Body of pancreas (tissue), 4 donors: ENCODE measurements around the gene HLA-DRA. TPM values are rescaled to one million over a fixed set of nuclear protein-coding genes. Genes with fewer than 3 reads are reported as not detected.

ENCODE experiments used
- ATAC-seq: fragments of 150-250 bp; one replicate; pipeline ENCODE4 v1.9.1; 2016
- DNase-seq, 4 donors: peaks; one replicate each; pipeline ENCODE4 v3.0.0-alpha.2; 2019
- H3K27ac ChIP-seq, 4 donors: fragments of 200-600 bp; sonication (generic); 1 replicate in 3 of 4; 2 replicates in 1 of 4; pipeline versions ENCODE4 v1.5.1 to v1.6.1; 2016 to 2019; ENCODE audit warnings: mild to moderate bottlenecking in 1 of 4, mixed read lengths in 1 of 4, moderate library complexity in 1 of 4
- H3K27me3 ChIP-seq, 2 donors: fragments of 200-600 bp; sonication (generic); one replicate each; pipeline ENCODE4 v1.6.0; 2016; ENCODE audit warnings: mild to moderate bottlenecking in 1 of 2
- H3K36me3 ChIP-seq, 2 donors: fragments of 200-600 bp; sonication (generic); replicated peaks in 1 of 2; 2 replicates each; pipeline ENCODE4 v1.5.1; 2016; ENCODE audit warnings: low read depth in 2 of 2; ENCODE audit not compliant: insufficient read depth in 1 of 2
- H3K4me1 ChIP-seq: fragments of 200-600 bp; sonication (generic); one replicate; pipeline ENCODE4 v1.6.0; 2016
- H3K4me3 ChIP-seq, 2 donors: fragments of 200-600 bp; sonication (generic); 1 replicate in 1 of 2; 2 replicates in 1 of 2; pipeline ENCODE4 v1.5.1; 2016 to 2019
- H3K9me3 ChIP-seq, 3 donors: fragments of 200-600 bp; sonication (generic); 1 replicate in 2 of 3; 2 replicates in 1 of 3; pipeline ENCODE4 v1.5.1; 2016
- POLR2A ChIP-seq, 3 donors: fragments of 450-650 bp; IDR thresholded peaks; one replicate each; pipeline ENCODE4 v1.6.1; 2016; ENCODE audit warnings: antibody characterized with exemption in 3 of 3, mild to moderate bottlenecking in 2 of 3
- WGBS, 2 donors: methylation state at CpG; one replicate each; pipeline ENCODE4 v1.1.5; 2017; 5-methylcytosine and 5-hydroxymethylcytosine counted together
- intact Hi-C: fragments of 100-400 bp; cut with DNase I; formaldehyde crosslinking; loops from one replicate; pipeline ENCODE4 v1.15.1; 2023
- total RNA-seq, 2 donors: library from RNA; depleted of rRNA; stranded (reverse); fragments of >200 nt; gene quantifications; one replicate each; pipeline ENCODE4 v1.1.0, GENCODE V29; 2016
- TF ChIP-seq, protein P1 (sequence below), 7 experiments: fragments of 450-650 bp in 4 of 7; fragments of 200-600 bp in 3 of 7; sonication (generic) in 3 of 7; IDR thresholded peaks; one replicate each; pipeline ENCODE4 v1.5.1; 2016 to 2019; ENCODE audit warnings: antibody characterized with exemption in 7 of 7

The HLA-DRA gene
- total RNA-seq, 2 donors from 2014 or later, result 20.1 to 129 TPM

DNA sequence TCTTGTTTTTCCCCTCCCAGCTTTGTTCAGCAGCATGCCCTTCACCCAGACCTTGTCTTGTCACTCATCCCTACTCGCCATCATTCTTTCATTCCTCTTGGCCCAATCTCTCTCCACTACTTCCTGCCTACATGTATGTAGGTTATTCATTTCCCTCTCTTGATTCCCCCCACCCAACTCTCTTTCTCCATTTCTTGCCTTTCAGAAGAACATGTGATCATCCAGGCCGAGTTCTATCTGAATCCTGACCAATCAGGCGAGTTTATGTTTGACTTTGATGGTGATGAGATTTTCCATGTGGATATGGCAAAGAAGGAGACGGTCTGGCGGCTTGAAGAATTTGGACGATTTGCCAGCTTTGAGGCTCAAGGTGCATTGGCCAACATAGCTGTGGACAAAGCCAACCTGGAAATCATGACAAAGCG is 2.6 kb downstream of the HLA-DRA start:
- 57 to 68% methylated on average over 7 of the region's 7 CpGs for WGBS, 2 donors
- DNase-seq, result no peak
- H3K27ac ChIP-seq, result no peak overlapping the region
- no peaks in the 10 kb centered on the region for H3K27me3 ChIP-seq
- no peaks in the 10 kb centered on the region for H3K9me3 ChIP-seq
- H3K36me3 ChIP-seq, result no peaks in the 10 kb centered on the region
- no peak overlapping the region for H3K4me3 ChIP-seq
- intact Hi-C loops, result no loop called here
- no peaks in the 10 kb centered on the region for H3K4me1 ChIP-seq
- no peak for TF ChIP-seq POLR2A (IDR thresholded peaks at IDR 0.05)
- TF ChIP-seq, protein P1, sequence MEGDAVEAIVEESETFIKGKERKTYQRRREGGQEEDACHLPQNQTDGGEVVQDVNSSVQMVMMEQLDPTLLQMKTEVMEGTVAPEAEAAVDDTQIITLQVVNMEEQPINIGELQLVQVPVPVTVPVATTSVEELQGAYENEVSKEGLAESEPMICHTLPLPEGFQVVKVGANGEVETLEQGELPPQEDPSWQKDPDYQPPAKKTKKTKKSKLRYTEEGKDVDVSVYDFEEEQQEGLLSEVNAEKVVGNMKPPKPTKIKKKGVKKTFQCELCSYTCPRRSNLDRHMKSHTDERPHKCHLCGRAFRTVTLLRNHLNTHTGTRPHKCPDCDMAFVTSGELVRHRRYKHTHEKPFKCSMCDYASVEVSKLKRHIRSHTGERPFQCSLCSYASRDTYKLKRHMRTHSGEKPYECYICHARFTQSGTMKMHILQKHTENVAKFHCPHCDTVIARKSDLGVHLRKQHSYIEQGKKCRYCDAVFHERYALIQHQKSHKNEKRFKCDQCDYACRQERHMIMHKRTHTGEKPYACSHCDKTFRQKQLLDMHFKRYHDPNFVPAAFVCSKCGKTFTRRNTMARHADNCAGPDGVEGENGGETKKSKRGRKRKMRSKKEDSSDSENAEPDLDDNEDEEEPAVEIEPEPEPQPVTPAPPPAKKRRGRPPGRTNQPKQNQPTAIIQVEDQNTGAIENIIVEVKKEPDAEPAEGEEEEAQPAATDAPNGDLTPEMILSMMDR (IDR thresholded peaks at IDR 0.05), result no peak
- ATAC-seq, result no peak

GRCh38 chr6:32442977-32443552 is 3.4 kb downstream of the HLA-DRA start:
- no peaks in the 10 kb centered on the region for H3K36me3 ChIP-seq
- H3K4me3 ChIP-seq, result no peak overlapping the region
- 49 to 62% methylated on average over 7 to 8 of the region's 8 CpGs for WGBS, 2 donors
- ATAC-seq (no peak), DNase-seq (no peak)
- no peaks in the 10 kb centered on the region for H3K27me3 ChIP-seq
- no peak overlapping the region for H3K27ac ChIP-seq
- intact Hi-C loops, result no loop called here
- H3K4me1 ChIP-seq, result no peaks in the 10 kb centered on the region
- no peaks in the 10 kb centered on the region for H3K9me3 ChIP-seq
- TF ChIP-seq, protein P1 (IDR thresholded peaks at IDR 0.05), result no peak
- TF ChIP-seq POLR2A (IDR thresholded peaks at IDR 0.05), result no peak

- no peaks in the 10 kb centered on the region for H3K4me1 ChIP-seq
- H3K36me3 ChIP-seq, result no peaks in the 10 kb centered on the region
- no peak overlapping the region for H3K27ac ChIP-seq
- no peak for TF ChIP-seq POLR2A (IDR thresholded peaks at IDR 0.05)
- TF ChIP-seq, protein P1 (IDR thresholded peaks at IDR 0.05), result no peak
- 35 to 75% methylated on average over 2 of the region's 2 CpGs for WGBS, 2 donors
- no peak overlapping the region for H3K4me3 ChIP-seq
- H3K9me3 ChIP-seq, result no peaks in the 10 kb centered on the region
- intact Hi-C loops, result no loop called here
- no peak for DNase-seq
- ATAC-seq, result no peak
- H3K27me3 ChIP-seq, result no peaks in the 10 kb centered on the region
Measured at GRCh38 chr6:32444433-32444832, 4.7 kb downstream of the HLA-DRA start.

DNA sequence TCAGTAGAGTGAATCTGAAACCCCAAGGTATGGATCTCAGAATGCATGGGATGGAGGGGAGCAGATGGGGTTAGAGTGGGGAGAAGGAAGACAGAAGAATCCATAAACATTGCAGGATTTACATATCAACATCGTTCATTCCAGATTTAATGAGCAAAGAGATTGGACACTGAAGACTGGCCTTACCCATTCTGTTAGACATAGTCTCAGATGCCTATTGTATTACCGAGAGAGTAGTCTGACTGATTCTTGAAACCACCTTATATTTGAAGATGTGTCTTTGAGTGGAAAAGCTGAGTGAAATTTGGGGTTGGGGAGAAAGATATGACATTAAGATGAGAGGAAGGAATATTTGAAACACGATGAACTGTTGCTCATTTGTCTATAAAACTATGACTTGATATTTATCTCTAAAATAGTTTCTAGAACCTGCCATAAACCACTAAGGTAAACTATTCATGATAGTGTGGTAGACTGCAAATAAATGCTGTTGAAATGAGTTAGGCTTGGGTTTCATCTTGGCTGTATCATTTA is 5.7 kb downstream of the HLA-DRA start:
- Histone ChIP-seq H3K4me3 (no peak overlapping the region), H3K27me3 (no peaks in the 10 kb centered on the region), H3K36me3 (no peaks in the 10 kb centered on the region), H3K4me1 (no peaks in the 10 kb centered on the region), H3K27ac (no peak overlapping the region), H3K9me3 (no peaks in the 10 kb centered on the region)
- WGBS, 2 donors, result 47 to 65% methylated on average over 3 of the region's 3 CpGs
- ATAC-seq (no peak), DNase-seq (no peak)
- TF ChIP-seq, protein P1 (IDR thresholded peaks at IDR 0.05), result no peak
- TF ChIP-seq POLR2A (IDR thresholded peaks at IDR 0.05), result no peak
- intact Hi-C loops, result no loop called here

GRCh38 chr6:32447932-32448331 is 8.2 kb downstream of the HLA-DRA start:
- H3K9me3 ChIP-seq, result no peaks in the 10 kb centered on the region
- H3K27me3 ChIP-seq, result no peaks in the 10 kb centered on the region
- no peak overlapping the region for H3K4me3 ChIP-seq
- no peaks in the 10 kb centered on the region for H3K36me3 ChIP-seq
- DNase-seq (no peak), ATAC-seq (no peak)
- intact Hi-C loops, result no loop called here
- TF ChIP-seq, protein P1 (IDR thresholded peaks at IDR 0.05), result no peak
- TF ChIP-seq POLR2A (IDR thresholded peaks at IDR 0.05), result no peak
- no peak overlapping the region for H3K27ac ChIP-seq
- H3K4me1 ChIP-seq, result no peaks in the 10 kb centered on the region
